HG03521 (cell line): ENCODE measurements around the gene FKBP6.
"Not testable (repeated sequence)": the region's sequence is repeated elsewhere in the genome, so short reads cannot be mapped to it uniquely, and the experiment has no call there.

Experiments used
- ATAC-seq: cut with Tn5 transposase; IDR thresholded peaks from one replicate; pipeline ENCODE4 v1.9.1; 2021; ENCODE audit warnings: mild to moderate bottlenecking, moderate library complexity; ENCODE audit not compliant: unreplicated experiment

The FKBP6 gene

DNA sequence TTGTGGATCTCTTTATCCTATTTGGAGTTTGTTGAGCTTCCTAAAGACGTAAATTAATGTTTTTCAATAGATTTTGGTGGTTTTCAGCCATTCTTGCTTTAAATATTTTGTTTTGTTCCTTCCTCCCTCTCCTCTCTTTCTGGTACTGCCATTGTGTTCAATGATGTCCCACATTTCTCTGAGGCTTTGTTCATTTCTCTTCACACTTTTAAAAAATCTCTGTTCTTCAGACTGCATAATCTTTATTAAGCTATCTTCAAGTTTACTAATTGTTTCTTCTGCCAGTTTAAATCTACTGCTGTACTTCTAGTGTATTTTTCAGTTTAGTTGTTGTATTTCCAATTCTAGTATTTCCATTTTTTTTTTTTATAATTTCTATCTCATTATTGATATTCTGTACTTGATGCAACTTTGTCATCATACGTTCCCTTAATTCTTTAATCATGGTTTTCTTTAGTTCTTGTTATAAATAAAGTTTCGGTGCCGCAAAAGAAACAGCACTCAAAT is 60.0 kb downstream of the FKBP6 start:
- ATAC-seq = no peak

- ATAC-seq = no peak
Observed at GRCh38 chr7:73391396-73391795, 63.4 kb downstream of the FKBP6 start.

- ATAC-seq = no peak
Observed at GRCh38 chr7:73394422-73394821, 66.5 kb downstream of the FKBP6 start.

GRCh38 chr7:73395538-73396503 is 67.9 kb downstream of the FKBP6 start:
- ATAC-seq = no peak

GRCh38 chr7:73397521-73398281 is 69.7 kb downstream of the FKBP6 start:
- no peak for ATAC-seq

GRCh38 chr7:73399185-73400050 is 71.5 kb downstream of the FKBP6 start:
- not testable (repeated sequence) for ATAC-seq

- ATAC-seq = not testable (repeated sequence)
Observed at GRCh38 chr7:73404860-73405259, 76.9 kb downstream of the FKBP6 start.
